GM23338 (cell line): ENCODE data around the gene CTDSPL. TPM values are rescaled to one million over a fixed set of nuclear protein-coding genes. Genes with fewer than 3 reads are reported as not detected.

ENCODE experiments used
- ATAC-seq: fragments of 200-7000 bp; cut with Tn5 transposase; 3 replicates; pipeline ENCODE4 v1.9.1; 2020
- DNase-seq: peaks from one replicate; pipeline ENCODE4 v3.0.0-alpha.2; 2015; ENCODE audit warnings: low spot score
- H2AFZ ChIP-seq: fragments of 200-600 bp; sonication (generic); 2 replicates; pipeline ENCODE4 v1.8.0; 2016; ENCODE audit warnings: antibody characterized with exemption, mild to moderate bottlenecking, moderate library complexity
- H3F3A ChIP-seq: fragments of 200-600 bp; sonication (generic); replicated peaks from 2 replicates; pipeline ENCODE4 v1.8.0; 2017; ENCODE audit warnings: antibody characterized with exemption, mixed run types, low read depth
- H3K27ac ChIP-seq: fragments of 200-600 bp; sonication (generic); 2 replicates; pipeline ENCODE4 v1.6.1; 2016; ENCODE audit warnings: low read depth
- H3K27me3 ChIP-seq: fragments of 200-600 bp; sonication (generic); 2 replicates; pipeline ENCODE4 v1.8.0; 2016; ENCODE audit warnings: mild to moderate bottlenecking, mixed run types, moderate library complexity; ENCODE audit not compliant: insufficient read depth
- H3K36me3 ChIP-seq: fragments of 200-600 bp; sonication (generic); 2 replicates; pipeline ENCODE4 v1.8.0; 2016; ENCODE audit warnings: mild to moderate bottlenecking; ENCODE audit not compliant: insufficient read depth
- H3K4me1 ChIP-seq: fragments of 200-600 bp; sonication (generic); 2 replicates; pipeline ENCODE4 v1.8.0; 2016; ENCODE audit warnings: mild to moderate bottlenecking, moderate library complexity; ENCODE audit not compliant: insufficient read depth
- H3K4me2 ChIP-seq: fragments of 200-600 bp; sonication (generic); 2 replicates; pipeline ENCODE4 v1.7.1; 2017; ENCODE audit warnings: mixed run types
- H3K4me3 ChIP-seq: fragments of 200-600 bp; sonication (generic); 2 replicates; pipeline ENCODE4 v1.6.1; 2016; ENCODE audit warnings: mixed run types
- H3K79me2 ChIP-seq: fragments of 200-600 bp; sonication (generic); replicated peaks from 2 replicates; pipeline ENCODE4 v1.8.0; 2017; ENCODE audit warnings: mild to moderate bottlenecking; ENCODE audit not compliant: insufficient read depth
- H3K9me2 ChIP-seq: fragments of 200-600 bp; sonication (generic); 2 replicates; pipeline ENCODE4 v1.8.0; 2017; ENCODE audit not compliant: insufficient read depth
- H4K20me1 ChIP-seq: fragments of 200-600 bp; sonication (generic); replicated peaks from 2 replicates; pipeline ENCODE4 v1.8.0; 2017; ENCODE audit warnings: mild to moderate bottlenecking; ENCODE audit not compliant: insufficient read depth
- H3K27ac Mint-ChIP-seq: 2 replicates; pipeline ENCODE4 v1.8.0; 2020; ENCODE audit warnings: inconsistent platforms, mild to moderate bottlenecking, moderate library complexity, mixed read lengths
- H3K27me3 Mint-ChIP-seq: 3 replicates; pipeline ENCODE4 v1.8.0; 2022; ENCODE audit warnings: low read depth, mild to moderate bottlenecking, moderate library complexity, mixed read lengths, inconsistent platforms; ENCODE audit not compliant: insufficient read depth, poor library complexity
- H3K36me3 Mint-ChIP-seq: 3 replicates; pipeline ENCODE4 v1.8.0; 2021; ENCODE audit warnings: low read depth, mild to moderate bottlenecking, inconsistent platforms, moderate library complexity, mixed read lengths
- H3K4me1 Mint-ChIP-seq: 3 replicates; pipeline ENCODE4 v1.8.0; 2020; ENCODE audit warnings: mild to moderate bottlenecking, inconsistent platforms, mixed read lengths
- H3K4me3 Mint-ChIP-seq: 3 replicates; pipeline ENCODE4 v1.8.0; 2021; ENCODE audit warnings: moderate library complexity, mild to moderate bottlenecking, inconsistent platforms, mixed read lengths
- H3K9me3 Mint-ChIP-seq: 3 replicates; pipeline ENCODE4 v1.8.0; 2020; ENCODE audit warnings: moderate library complexity, mild to moderate bottlenecking, inconsistent platforms, mixed read lengths
- CREB1 ChIP-seq: fragments of 250-450 bp; sonication (Bioruptor Pico); IDR thresholded peaks from 2 replicates; pipeline ENCODE4 v1.5.0; 2020; ENCODE audit warnings: low read depth, mild to moderate bottlenecking, moderate library complexity
- EZH2phosphoT487 ChIP-seq: fragments of 200-600 bp; sonication (generic); IDR thresholded peaks from one replicate; pipeline ENCODE4 v1.8.1; 2018; ENCODE audit warnings: antibody characterized with exemption; ENCODE audit not compliant: unreplicated experiment
- JUNB ChIP-seq: IDR thresholded peaks from one replicate; pipeline ENCODE4 v1.6.1; 2016; ENCODE audit warnings: antibody characterized with exemption; ENCODE audit not compliant: unreplicated experiment
- POLR2AphosphoS5 ChIP-seq: IDR thresholded peaks from 2 replicates; pipeline ENCODE4 v1.6.1; 2016; ENCODE audit warnings: antibody characterized with exemption, low read depth
- ZNF114 ChIP-seq: fragments of 250-450 bp; sonication (Bioruptor Pico); IDR thresholded peaks from 2 replicates; pipeline ENCODE4 v1.5.0; 2020; ENCODE audit warnings: mild to moderate bottlenecking, moderate library complexity
- ZNF331 ChIP-seq: fragments of 250-450 bp; sonication (Bioruptor Pico); IDR thresholded peaks from 2 replicates; pipeline ENCODE4 v1.5.0; 2020; ENCODE audit warnings: low read depth, mild to moderate bottlenecking, moderate library complexity
- ZNF462 ChIP-seq: fragments of 250-450 bp; sonication (Bioruptor Pico); IDR thresholded peaks from 2 replicates; pipeline ENCODE4 v1.5.0; 2020; ENCODE audit warnings: mild to moderate bottlenecking, moderate library complexity
- polyA plus RNA-seq: library from polyadenylated mRNA; unstranded; fragments of >200 nt; fragmentation: Nextera tagmentation; extraction: Ambion mirVana; gene quantifications from 2 replicates; pipeline ENCODE4 v1.2.1, GENCODE V29; 2016
- total RNA-seq: library from RNA; depleted of rRNA; stranded (reverse); fragments of >200 nt; shearing (Covaris generic); gene quantifications from 2 replicates; pipeline ENCODE4 v1.2.3, GENCODE V29; 2014
- TF ChIP-seq, protein P1 (sequence below): IDR thresholded peaks from 2 replicates; pipeline ENCODE4 v1.6.1; 2016; ENCODE audit warnings: antibody characterized with exemption

The CTDSPL gene
- total and polyA plus RNA-seq, 2 experiments from 2014 or later: 23.2 to 42.0 TPM

GRCh38 chr3:37988931-37989525 lies 127.3 kb downstream of the CTDSPL start:
- Histone ChIP-seq H4K20me1 (no peaks in the 10 kb centered on the region), H3K27ac (no peak overlapping the region), H3K4me1 (peaks cover 6% of the 10 kb centered on the region; the same call in 1 of the 2 replicates), H3K27me3 (no peaks in the 10 kb centered on the region), H3F3A (peaks cover 4% of the 10 kb centered on the region; the same call in 1 of the 2 replicates), H3K4me2 (no peak overlapping the region), H3K36me3 (no peaks in the 10 kb centered on the region), H3K9me2 (no peaks in the 10 kb centered on the region), H2AFZ (0 out of 2 replicates have a peak overlapping the region, but pooled peaks have one; percentile 5), H3K79me2 (no peaks in the 10 kb centered on the region), H3K4me3 (no peak overlapping the region)
- TF ChIP-seq EZH2phosphoT487 (no peak), POLR2AphosphoS5 (no peak), ZNF331 (CRISPR knock-in tag) (no peak), ZNF114 (CRISPR knock-in tag) (no peak), JUNB (no peak), CREB1 (CRISPR knock-in tag) (no peak), ZNF462 (no peak)
- TF ChIP-seq, protein P1, sequence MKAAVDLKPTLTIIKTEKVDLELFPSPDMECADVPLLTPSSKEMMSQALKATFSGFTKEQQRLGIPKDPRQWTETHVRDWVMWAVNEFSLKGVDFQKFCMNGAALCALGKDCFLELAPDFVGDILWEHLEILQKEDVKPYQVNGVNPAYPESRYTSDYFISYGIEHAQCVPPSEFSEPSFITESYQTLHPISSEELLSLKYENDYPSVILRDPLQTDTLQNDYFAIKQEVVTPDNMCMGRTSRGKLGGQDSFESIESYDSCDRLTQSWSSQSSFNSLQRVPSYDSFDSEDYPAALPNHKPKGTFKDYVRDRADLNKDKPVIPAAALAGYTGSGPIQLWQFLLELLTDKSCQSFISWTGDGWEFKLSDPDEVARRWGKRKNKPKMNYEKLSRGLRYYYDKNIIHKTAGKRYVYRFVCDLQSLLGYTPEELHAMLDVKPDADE: no peak
- Mint-ChIP-seq H3K4me1 (peaks cover 6% of the 10 kb centered on the region), H3K9me3 (no peaks in the 10 kb centered on the region), H3K27me3 (peaks cover 24% of the 10 kb centered on the region), H3K27ac (no peak overlapping the region; the same call in 1 of the 2 replicates), H3K4me3 (no peak overlapping the region), H3K36me3 (no peaks in the 10 kb centered on the region)
- DNase-seq (no peak), ATAC-seq (no peak)
